ENCODE measurements around the gene LCN10.

Gene LCN10

GRCh38 chr9:136728080-136728547 lies 14.6 kb downstream of the LCN10 start:
- peak; percentile 86 to 89 for DNase-seq (ENCODE audit: low read depth in 1 of 2, low spot score in 1 of 2)
- Histone ChIP-seq H3K4me3 (replicated peaks; ENCODE audit: insufficient read depth, low read length) (peak overlapping the region; percentile 92), H3K27me3 (ENCODE audit: insufficient read depth, poor library complexity, severe bottlenecking) (no peaks in the 10 kb centered on the region), H3K27ac (replicated peaks) (peak overlapping the region; percentile 83)
- TF ChIP-seq REST (IDR thresholded peaks at IDR 0.05; ENCODE audit: insufficient replicate concordance, low read depth) (peak; percentile 80), CTCF (IDR thresholded peaks at IDR 0.05; ENCODE audit: insufficient read depth, low read length) (peak; percentile 44), SPI1 (IDR thresholded peaks at IDR 0.05; ENCODE audit: borderline replicate concordance, low read depth) (peak; percentile 39; the same call in 1 of the 2 replicates), POLR2AphosphoS5 (IDR thresholded peaks at IDR 0.05; ENCODE audit: low read depth) (peak; percentile 97), GABPA (IDR thresholded peaks at IDR 0.05; ENCODE audit: low read depth) (no peak)

- H3K27me3 ChIP-seq (ENCODE audit: insufficient read depth, poor library complexity, severe bottlenecking), result no peaks in the 10 kb centered on the region
- no peak; the same call in none of the 2 replicates for TF ChIP-seq POLR2AphosphoS5 (IDR thresholded peaks at IDR 0.05; ENCODE audit: low read depth)
- TF ChIP-seq CTCF (IDR thresholded peaks at IDR 0.05; ENCODE audit: insufficient read depth, low read length), result peak; percentile 83
- H3K4me3 ChIP-seq (replicated peaks; ENCODE audit: insufficient read depth, low read length), result peak overlapping the region; percentile 92
- DNase-seq (ENCODE audit: low read depth in 1 of 2, low spot score in 1 of 2), result peak; percentile 56 to 63
- H3K27ac ChIP-seq (replicated peaks), result peak overlapping the region; percentile 79
These were observed 16.0 kb downstream of the LCN10 start for GRCh38 chr9:136726631-136727191.

GRCh38 chr9:136726118-136726517 lies 16.6 kb downstream of the LCN10 start:
- no peak for DNase-seq (ENCODE audit: low read depth in 1 of 2, low spot score in 1 of 2)
- peak overlapping the region; percentile 79 for H3K27ac ChIP-seq (replicated peaks)
- H3K4me3 ChIP-seq (replicated peaks; ENCODE audit: insufficient read depth, low read length), result peak overlapping the region; percentile 92
- no peak; the same call in 1 of the 2 replicates for TF ChIP-seq POLR2AphosphoS5 (IDR thresholded peaks at IDR 0.05; ENCODE audit: low read depth)
- TF ChIP-seq SPI1 (IDR thresholded peaks at IDR 0.05; ENCODE audit: borderline replicate concordance, low read depth), result no peak
- TF ChIP-seq CTCF (IDR thresholded peaks at IDR 0.05; ENCODE audit: insufficient read depth, low read length), result no peak
- no peak for TF ChIP-seq REST (IDR thresholded peaks at IDR 0.05; ENCODE audit: insufficient replicate concordance, low read depth)
- no peak for TF ChIP-seq GABPA (IDR thresholded peaks at IDR 0.05; ENCODE audit: low read depth)
- H3K27me3 ChIP-seq (ENCODE audit: insufficient read depth, poor library complexity, severe bottlenecking), result no peaks in the 10 kb centered on the region

GRCh38 chr9:136725612-136726011 lies 17.1 kb downstream of the LCN10 start:
- no peaks in the 10 kb centered on the region for H3K27me3 ChIP-seq (ENCODE audit: insufficient read depth, poor library complexity, severe bottlenecking)
- peak overlapping the region; percentile 79 for H3K27ac ChIP-seq (replicated peaks)
- DNase-seq (ENCODE audit: low read depth in 1 of 2, low spot score in 1 of 2), result no peak
- H3K4me3 ChIP-seq (replicated peaks; ENCODE audit: insufficient read depth, low read length), result peak overlapping the region; percentile 92
- TF ChIP-seq POLR2AphosphoS5 (IDR thresholded peaks at IDR 0.05; ENCODE audit: low read depth) (peak; percentile 0; the same call in 1 of the 2 replicates), GABPA (IDR thresholded peaks at IDR 0.05; ENCODE audit: low read depth) (no peak), CTCF (IDR thresholded peaks at IDR 0.05; ENCODE audit: insufficient read depth, low read length) (no peak)
